Measurements from ENCODE around the gene PRICKLE1.

PRICKLE1 gene

GRCh38 chr12:42485823-42486222 lies 103.7 kb downstream of the PRICKLE1 start:
- Histone ChIP-seq H2AFZ (ENCODE audit: low read length) (no peak overlapping the region), H4K20me1 (ENCODE audit: insufficient read depth, low read length) (no peaks in the 10 kb centered on the region), H3K79me2 (ENCODE audit: insufficient read depth, low read length) (no peaks in the 10 kb centered on the region), H3K36me3 (ENCODE audit: insufficient read depth, low read length) (no peaks in the 10 kb centered on the region), H3K4me2 (ENCODE audit: low read length) (no peak overlapping the region), H3K4me1 (ENCODE audit: insufficient read depth, low read length, severe bottlenecking) (peaks cover 20% of the 10 kb centered on the region), H3K4me3 (ENCODE audit: low read depth, low read length, poor library complexity, severe bottlenecking) (no peak overlapping the region), H3K9ac (ENCODE audit: low read length) (no peak overlapping the region), H3K27ac (ENCODE audit: low read depth, low read length, poor library complexity, severe bottlenecking) (no peak overlapping the region), H3K27me3 (ENCODE audit: insufficient read depth, low read length) (no peaks in the 10 kb centered on the region), H3F3A (ENCODE audit: insufficient read depth, low read length) (no peaks in the 10 kb centered on the region), H3K9me3 (ENCODE audit: low read length) (no peaks in the 10 kb centered on the region), H3K9me2 (ENCODE audit: low read depth, low read length) (no peaks in the 10 kb centered on the region)
- TF ChIP-seq EZH2 (IDR thresholded peaks at IDR 0.05; ENCODE audit: borderline replicate concordance, low read length) (no peak), CTCF (IDR thresholded peaks at IDR 0.05; ENCODE audit: low read length) (no peak)

GRCh38 chr12:42484996-42485395 lies 104.5 kb downstream of the PRICKLE1 start:
- no peaks in the 10 kb centered on the region for H4K20me1 ChIP-seq (ENCODE audit: insufficient read depth, low read length)
- no peaks in the 10 kb centered on the region for H3K79me2 ChIP-seq (ENCODE audit: insufficient read depth, low read length)
- H3K9me3 ChIP-seq (ENCODE audit: low read length) = no peaks in the 10 kb centered on the region
- H3K27me3 ChIP-seq (ENCODE audit: insufficient read depth, low read length) = no peaks in the 10 kb centered on the region
- no peak overlapping the region for H3K9ac ChIP-seq (ENCODE audit: low read length)
- no peak overlapping the region for H3K27ac ChIP-seq (ENCODE audit: low read depth, low read length, poor library complexity, severe bottlenecking)
- no peaks in the 10 kb centered on the region for H3K36me3 ChIP-seq (ENCODE audit: insufficient read depth, low read length)
- no peak overlapping the region for H3K4me2 ChIP-seq (ENCODE audit: low read length)
- no peak overlapping the region for H3K4me3 ChIP-seq (ENCODE audit: low read depth, low read length, poor library complexity, severe bottlenecking)
- H3K9me2 ChIP-seq (ENCODE audit: low read depth, low read length) = no peaks in the 10 kb centered on the region
- H3K4me1 ChIP-seq (ENCODE audit: insufficient read depth, low read length, severe bottlenecking) = peaks cover 23% of the 10 kb centered on the region
- no peaks in the 10 kb centered on the region for H3F3A ChIP-seq (ENCODE audit: insufficient read depth, low read length)
- TF ChIP-seq EZH2 (IDR thresholded peaks at IDR 0.05; ENCODE audit: borderline replicate concordance, low read length) (no peak), CTCF (IDR thresholded peaks at IDR 0.05; ENCODE audit: low read length) (no peak)
- no peak overlapping the region for H2AFZ ChIP-seq (ENCODE audit: low read length)

- no peaks in the 10 kb centered on the region for H3K79me2 ChIP-seq (ENCODE audit: insufficient read depth, low read length)
- no peak overlapping the region for H3K27ac ChIP-seq (ENCODE audit: low read depth, low read length, poor library complexity, severe bottlenecking)
- no peaks in the 10 kb centered on the region for H3K9me2 ChIP-seq (ENCODE audit: low read depth, low read length)
- H3K36me3 ChIP-seq (ENCODE audit: insufficient read depth, low read length) = no peaks in the 10 kb centered on the region
- H3K4me1 ChIP-seq (ENCODE audit: insufficient read depth, low read length, severe bottlenecking) = peaks cover 28% of the 10 kb centered on the region
- H3K4me3 ChIP-seq (ENCODE audit: low read depth, low read length, poor library complexity, severe bottlenecking) = peak overlapping the region; percentile 79
- no peaks in the 10 kb centered on the region for H3K9me3 ChIP-seq (ENCODE audit: low read length)
- no peaks in the 10 kb centered on the region for H4K20me1 ChIP-seq (ENCODE audit: insufficient read depth, low read length)
- H2AFZ ChIP-seq (ENCODE audit: low read length) = 0 out of 2 replicates have a peak overlapping the region, but pooled peaks have one; percentile 81
- peak overlapping the region; percentile 96 for H3K4me2 ChIP-seq (ENCODE audit: low read length)
- TF ChIP-seq CTCF (IDR thresholded peaks at IDR 0.05; ENCODE audit: low read length) = no peak
- TF ChIP-seq EZH2 (IDR thresholded peaks at IDR 0.05; ENCODE audit: borderline replicate concordance, low read length) = no peak
- H3K27me3 ChIP-seq (ENCODE audit: insufficient read depth, low read length) = no peaks in the 10 kb centered on the region
- H3F3A ChIP-seq (ENCODE audit: insufficient read depth, low read length) = no peaks in the 10 kb centered on the region
- H3K9ac ChIP-seq (ENCODE audit: low read length) = peak overlapping the region; percentile 76
These were observed 106.1 kb downstream of the PRICKLE1 start for GRCh38 chr12:42483521-42483790.

Measured in OCI-LY1 (cell line).